HG03066 (cell line): ENCODE measurements around the gene AGPAT3.

Experiments
- ATAC-seq: cut with Tn5 transposase; IDR thresholded peaks from one replicate; pipeline ENCODE4 v1.9.1; 2021; ENCODE audit warnings: low read depth; ENCODE audit not compliant: unreplicated experiment

Gene AGPAT3

DNA sequence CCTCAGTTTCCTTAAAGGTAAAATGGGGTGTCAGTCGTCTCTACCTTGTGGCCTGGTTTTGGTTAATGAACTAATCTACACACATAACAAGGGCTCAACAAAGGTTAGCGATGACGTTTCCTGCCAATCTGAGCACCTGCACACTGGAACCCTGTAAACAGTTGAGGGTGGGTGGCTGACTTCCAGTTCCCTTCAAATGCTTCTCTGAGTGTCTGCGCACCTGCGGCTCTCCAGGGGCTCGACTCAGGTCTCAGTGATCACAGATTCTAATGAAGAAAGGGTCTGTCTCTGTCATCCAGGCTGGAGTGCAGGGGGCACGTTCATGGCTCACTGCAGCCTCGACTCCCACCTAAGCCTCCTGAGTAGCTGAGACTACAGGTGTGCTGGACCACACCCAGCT lies 3.3 kb upstream of the AGPAT3 start:
- ATAC-seq, result no peak

- no peak for ATAC-seq
Measured at GRCh38 chr21:43864313-43864961, 586 bp upstream of the AGPAT3 start.

DNA sequence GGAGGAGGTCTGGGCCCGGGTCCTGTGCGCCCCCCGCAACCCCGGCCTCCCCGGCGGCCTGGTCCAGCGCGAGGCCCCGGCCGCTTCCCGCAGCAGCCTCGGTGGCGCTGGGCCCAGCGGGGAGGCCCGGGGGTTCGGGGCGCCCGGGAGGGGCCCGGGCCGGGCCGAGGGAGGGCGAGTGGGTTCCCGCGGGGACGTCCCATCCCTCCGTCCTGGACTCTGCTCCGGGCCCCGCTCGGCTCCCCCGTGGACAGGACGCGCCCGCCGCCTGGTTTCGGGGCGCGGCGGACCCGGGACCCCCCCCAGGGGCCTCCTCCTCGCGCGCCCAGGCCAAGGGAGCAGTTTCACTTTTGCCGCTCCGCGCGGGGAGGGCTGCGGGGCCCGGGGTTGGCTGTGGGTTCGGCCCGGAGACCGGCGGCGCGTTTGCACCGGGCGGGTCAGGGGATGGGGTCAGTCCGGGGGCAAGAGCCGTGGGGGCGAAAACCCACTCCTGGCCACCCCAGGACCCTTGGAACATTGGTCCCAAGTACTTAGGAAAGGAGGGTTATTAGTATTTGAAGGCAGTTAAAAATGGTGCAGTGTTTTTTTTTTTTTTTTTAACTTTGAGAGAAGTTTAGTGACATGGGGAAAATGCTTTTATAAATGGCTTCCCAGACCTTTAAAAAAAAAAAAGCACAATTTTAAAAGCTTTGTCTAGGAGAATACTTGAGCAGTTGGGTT lies 677 bp downstream of the AGPAT3 start:
- no peak for ATAC-seq

- ATAC-seq, result no peak
Measured at GRCh38 chr21:43866260-43866629, 1.2 kb downstream of the AGPAT3 start.

DNA sequence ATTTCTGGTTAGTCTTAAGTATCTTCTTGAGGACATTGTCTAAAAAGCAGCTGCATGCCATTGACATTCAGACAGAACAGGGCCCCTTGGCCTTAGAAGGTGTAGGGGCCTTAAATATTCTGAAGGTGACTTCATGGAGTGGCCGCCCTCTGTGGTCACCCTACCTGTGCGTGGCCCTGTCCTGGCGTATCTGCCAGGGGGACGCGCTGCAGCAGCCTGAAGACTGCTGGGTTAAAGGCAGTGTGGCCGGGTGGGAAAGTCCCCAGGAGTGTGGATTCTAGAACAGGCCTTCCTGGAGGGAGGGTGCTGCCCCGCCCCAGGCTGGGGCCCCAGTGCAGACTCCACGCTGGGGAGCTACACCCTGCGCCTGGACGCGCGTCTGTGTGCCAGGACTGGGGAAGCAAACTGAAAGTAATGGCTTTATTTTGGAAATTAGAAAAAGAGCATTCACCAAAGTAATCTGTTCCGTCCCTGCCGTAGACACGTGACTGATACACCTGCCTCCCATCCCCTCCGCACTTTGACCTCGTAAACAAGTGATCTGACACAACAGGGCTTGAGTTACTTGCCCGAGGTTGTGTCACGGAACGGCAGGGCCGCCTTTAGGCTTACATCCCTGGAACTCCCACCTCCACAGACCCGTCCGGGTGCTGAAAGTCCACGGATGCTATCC lies 1.8 kb downstream of the AGPAT3 start:
- no peak for ATAC-seq

GRCh38 chr21:43867332-43867703 lies 2.3 kb downstream of the AGPAT3 start:
- no peak for ATAC-seq

DNA sequence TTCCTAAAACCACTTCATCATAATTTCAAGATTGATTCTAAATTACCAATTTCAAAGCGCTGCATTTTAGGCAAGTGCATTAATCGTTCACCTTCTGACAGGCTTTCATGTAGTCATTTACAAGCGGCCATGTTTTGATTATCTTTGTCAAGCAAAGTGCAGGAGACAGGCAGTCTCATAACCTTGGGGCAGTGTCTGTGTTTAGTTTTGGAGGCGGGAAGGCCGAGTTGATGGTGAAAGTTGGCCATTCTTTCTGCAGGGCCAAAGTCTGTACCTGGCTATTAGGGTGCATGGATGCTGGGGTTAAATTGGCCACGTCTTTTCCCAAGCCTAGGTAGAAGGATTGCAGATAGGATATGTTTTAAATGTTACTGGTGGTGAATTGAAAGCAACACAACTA lies 2.9 kb downstream of the AGPAT3 start:
- ATAC-seq, result no peak

GRCh38 chr21:43868461-43868860 lies 3.4 kb downstream of the AGPAT3 start:
- ATAC-seq, result no peak

DNA sequence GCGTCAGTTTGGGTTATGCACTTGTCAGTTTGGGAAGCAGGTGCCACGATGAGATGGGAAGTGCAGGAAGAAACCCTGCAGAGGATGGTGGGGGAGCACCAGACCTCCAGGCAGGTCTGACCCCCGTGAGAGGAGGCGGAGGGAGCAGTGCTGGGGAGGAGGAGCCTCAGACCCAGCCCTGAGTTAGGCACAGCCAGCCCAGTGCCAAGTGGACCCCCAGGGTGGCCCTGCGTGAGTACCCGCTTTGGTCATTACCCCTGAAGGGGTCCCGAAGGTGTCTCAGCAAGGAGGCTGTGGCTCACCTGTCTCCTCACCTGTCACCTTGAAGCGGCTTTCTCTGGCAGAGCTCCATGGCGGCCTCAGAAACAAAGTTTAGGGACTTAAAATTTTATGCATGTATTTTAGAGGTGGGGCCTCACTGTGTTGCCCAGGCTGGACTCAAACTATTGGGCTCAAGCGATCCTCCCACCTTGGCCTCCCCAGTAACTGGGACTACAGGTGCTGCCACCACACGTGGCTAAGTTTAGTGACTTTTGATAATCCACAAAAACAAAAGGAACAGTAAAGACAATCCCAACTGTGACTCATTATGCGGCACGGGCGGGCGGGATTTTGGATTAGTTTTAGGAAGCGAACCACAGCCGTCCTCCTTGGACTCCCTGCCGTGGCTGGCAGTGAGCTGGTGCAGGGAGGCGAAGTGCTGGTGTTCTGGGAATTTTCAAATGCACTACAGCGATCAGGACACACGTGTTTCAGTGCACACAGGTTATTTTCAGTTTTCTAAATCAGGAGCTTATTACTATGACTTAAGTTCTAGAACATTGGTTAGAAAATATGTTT lies 4.7 kb downstream of the AGPAT3 start:
- no peak for ATAC-seq

DNA sequence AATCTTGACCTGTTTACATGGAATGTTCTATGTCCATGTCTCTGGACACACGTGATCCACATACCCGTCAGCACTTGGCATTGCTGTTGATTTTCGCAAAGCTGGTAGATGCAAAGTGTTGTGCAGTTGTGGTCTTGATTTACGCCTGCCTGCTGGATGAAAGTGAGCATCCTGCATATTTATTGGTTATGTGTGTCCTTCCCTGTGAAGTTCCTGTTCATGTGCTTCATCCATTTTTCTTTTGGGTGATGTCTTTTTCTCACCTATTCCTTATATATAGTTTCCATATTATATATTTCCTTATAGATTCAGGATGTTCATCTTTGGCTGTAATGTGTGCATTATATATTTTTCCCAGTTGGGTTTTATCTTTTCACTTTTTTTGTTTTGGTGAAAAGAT lies 6.5 kb downstream of the AGPAT3 start:
- ATAC-seq, result no peak

DNA sequence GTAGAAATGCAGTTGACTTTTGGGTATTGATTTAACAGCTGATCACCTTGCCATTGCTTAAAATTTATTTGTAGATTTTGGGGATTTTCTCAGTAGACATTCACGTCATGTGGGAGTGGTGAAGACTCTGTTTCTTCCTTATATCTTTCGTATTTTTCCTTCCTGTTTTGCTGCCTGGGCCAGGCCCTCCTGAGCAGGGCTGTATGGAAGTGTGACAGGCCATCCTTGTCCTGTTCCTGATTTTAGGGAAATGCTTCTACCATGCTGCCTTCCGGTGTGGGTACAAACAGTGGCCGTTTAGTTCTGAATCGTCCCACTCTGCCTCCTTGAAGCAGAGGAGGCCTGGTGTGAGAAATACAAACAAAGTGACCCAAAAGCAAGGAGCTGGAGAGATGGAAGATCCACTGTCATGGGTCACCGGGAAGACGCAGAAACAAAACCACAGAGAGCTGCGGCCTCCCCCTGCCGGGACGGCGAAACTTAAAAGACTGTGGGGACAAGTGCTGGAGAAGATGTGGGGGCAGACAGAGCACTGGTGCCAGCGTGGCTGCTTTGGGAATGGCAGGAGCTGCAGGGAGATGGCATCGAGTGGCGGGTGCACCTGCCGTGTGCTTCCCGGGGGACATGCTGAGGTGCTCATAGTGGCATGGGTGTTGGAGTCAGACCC lies 7.6 kb downstream of the AGPAT3 start:
- ATAC-seq, result no peak

GRCh38 chr21:43873673-43874072 lies 8.7 kb downstream of the AGPAT3 start:
- ATAC-seq, result no peak

- no peak for ATAC-seq
Measured at GRCh38 chr21:43874085-43874805, 9.2 kb downstream of the AGPAT3 start.

DNA sequence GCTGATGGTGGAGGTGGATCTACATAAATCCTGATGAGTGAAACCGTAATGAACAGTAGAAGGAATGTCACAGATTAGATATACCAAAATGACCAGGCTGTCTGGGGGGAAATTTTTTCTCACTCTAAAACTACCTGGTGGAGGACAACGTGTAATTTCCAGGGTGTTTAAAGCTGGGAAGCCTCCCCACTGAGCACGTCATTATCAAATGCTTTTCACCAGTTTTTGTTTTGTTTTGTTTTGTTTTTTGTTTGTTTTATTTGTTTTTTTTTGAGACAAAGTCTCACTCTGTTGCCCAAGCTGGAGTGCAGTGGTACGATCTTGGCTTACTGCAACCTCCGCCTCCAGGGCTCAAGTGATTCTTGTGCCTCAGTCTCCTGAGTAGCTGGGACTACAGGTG lies 11.6 kb downstream of the AGPAT3 start:
- ATAC-seq, result no peak

- ATAC-seq, result no peak
Measured at GRCh38 chr21:43877936-43878575, 13.0 kb downstream of the AGPAT3 start.

- no peak for ATAC-seq
Measured at GRCh38 chr21:43879348-43880110, 14.5 kb downstream of the AGPAT3 start.

DNA sequence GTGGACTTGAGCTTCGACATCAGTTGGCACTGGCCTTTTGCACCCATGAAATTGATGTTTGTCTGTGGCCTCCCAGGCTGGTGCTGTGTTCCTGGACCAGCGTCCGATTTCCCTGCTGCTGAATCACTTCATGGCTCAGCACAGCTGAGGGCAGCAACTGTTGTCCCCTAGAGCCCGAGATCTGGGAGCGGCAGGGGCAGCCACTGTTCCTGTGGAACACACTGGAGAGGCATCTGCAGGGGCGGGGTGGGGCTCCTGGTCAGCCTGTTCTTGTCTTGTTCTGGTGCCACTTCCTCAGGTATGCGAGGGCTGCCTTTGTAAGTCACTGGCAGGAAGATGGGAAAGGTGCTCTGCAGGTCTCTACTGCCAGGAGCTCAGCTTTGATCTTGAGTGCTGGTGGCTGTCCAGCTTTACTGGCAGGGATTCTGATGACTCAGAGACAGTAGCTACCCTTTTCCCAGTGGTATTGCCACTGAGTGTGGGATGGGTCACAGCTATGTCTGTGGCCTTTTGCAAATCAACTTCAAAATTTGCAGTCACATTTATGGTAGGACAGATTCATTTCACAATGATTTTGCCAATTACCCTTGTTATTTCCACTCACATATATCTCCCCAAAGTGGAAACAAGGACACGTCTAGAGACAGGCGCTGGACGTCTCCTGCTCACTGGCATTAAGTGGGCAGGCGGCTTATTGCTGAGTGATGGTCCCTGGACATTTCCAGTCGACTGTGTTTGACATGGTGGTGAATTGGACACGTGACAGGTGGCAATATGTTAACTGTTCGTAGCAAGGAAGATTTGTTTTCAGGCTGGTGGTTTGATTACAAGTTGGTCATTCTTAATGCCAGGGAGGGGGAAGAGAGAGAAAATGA lies 15.3 kb downstream of the AGPAT3 start:
- ATAC-seq, result no peak

DNA sequence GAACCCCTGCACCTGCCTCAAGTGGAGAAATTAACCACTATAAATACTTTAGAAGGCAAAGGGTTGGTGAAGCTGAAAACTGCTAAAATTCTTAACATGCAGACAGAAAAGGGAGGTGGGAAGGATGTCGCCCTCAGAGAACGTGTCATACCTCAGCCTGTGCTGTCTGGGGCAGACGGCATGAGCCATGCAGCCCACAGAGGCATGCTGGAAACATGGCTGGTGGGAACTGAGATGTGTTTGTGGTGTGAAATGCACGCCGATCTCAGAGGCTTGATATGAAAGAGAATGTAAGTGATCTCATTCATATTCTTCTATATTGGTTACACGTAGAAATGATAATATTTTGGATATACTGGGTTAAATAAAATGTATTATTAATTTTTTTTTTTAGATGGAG lies 16.3 kb downstream of the AGPAT3 start:
- no peak for ATAC-seq
